Glutamatergic neuron (in vitro differentiated cells): ENCODE measurements around the gene NRL. TPM values are rescaled to one million over a fixed set of nuclear protein-coding genes. Genes with fewer than 3 reads are reported as not detected.
"Not testable (repeated sequence)": the region's sequence is repeated elsewhere in the genome, so short reads cannot be mapped to it uniquely, and the experiment has no call there.

Experiments
- DNase-seq: peaks from one replicate; pipeline ENCODE4 v3.0.0; 2022
- H3K27ac Mint-ChIP-seq: one replicate; pipeline ENCODE4 v1.8.0; 2020; ENCODE audit warnings: mild to moderate bottlenecking, mixed read lengths, inconsistent platforms; ENCODE audit not compliant: unreplicated experiment
- H3K27me3 Mint-ChIP-seq: one replicate; pipeline ENCODE4 v1.8.0; 2020; ENCODE audit warnings: mild to moderate bottlenecking, moderate library complexity, mixed read lengths, inconsistent platforms; ENCODE audit not compliant: unreplicated experiment
- H3K36me3 Mint-ChIP-seq: one replicate; pipeline ENCODE4 v1.8.0; 2020; ENCODE audit warnings: mild to moderate bottlenecking, mixed read lengths, inconsistent platforms; ENCODE audit not compliant: unreplicated experiment
- H3K4me1 Mint-ChIP-seq: one replicate; pipeline ENCODE4 v1.8.0; 2020; ENCODE audit warnings: mild to moderate bottlenecking, low read depth, mixed read lengths, inconsistent platforms; ENCODE audit not compliant: unreplicated experiment
- H3K4me3 Mint-ChIP-seq: one replicate; pipeline ENCODE4 v1.8.0; 2020; ENCODE audit warnings: mild to moderate bottlenecking, mixed read lengths, inconsistent platforms; ENCODE audit not compliant: unreplicated experiment
- H3K9me3 Mint-ChIP-seq: one replicate; pipeline ENCODE4 v1.8.0; 2020; ENCODE audit warnings: mild to moderate bottlenecking, moderate library complexity, mixed read lengths, inconsistent platforms; ENCODE audit not compliant: unreplicated experiment
- CTCF ChIP-seq: fragments of 200-600 bp; sonication (generic); IDR thresholded peaks from one replicate; pipeline ENCODE4 v1.5.0; 2021; ENCODE audit not compliant: partially characterized antibody, unreplicated experiment
- total RNA-seq: library from RNA; stranded (reverse); fragmentation: NEBNext Ultra II Directional; extraction: Animal tissue kit (Norgen Biotek cat#: 25700); gene quantifications from one replicate; pipeline ENCODE4 v1.2.1, GENCODE V29; 2021; ENCODE audit not compliant: unreplicated experiment

NRL gene
- total RNA-seq, 1 donor from 2014 or later: 3.7 TPM

DNA sequence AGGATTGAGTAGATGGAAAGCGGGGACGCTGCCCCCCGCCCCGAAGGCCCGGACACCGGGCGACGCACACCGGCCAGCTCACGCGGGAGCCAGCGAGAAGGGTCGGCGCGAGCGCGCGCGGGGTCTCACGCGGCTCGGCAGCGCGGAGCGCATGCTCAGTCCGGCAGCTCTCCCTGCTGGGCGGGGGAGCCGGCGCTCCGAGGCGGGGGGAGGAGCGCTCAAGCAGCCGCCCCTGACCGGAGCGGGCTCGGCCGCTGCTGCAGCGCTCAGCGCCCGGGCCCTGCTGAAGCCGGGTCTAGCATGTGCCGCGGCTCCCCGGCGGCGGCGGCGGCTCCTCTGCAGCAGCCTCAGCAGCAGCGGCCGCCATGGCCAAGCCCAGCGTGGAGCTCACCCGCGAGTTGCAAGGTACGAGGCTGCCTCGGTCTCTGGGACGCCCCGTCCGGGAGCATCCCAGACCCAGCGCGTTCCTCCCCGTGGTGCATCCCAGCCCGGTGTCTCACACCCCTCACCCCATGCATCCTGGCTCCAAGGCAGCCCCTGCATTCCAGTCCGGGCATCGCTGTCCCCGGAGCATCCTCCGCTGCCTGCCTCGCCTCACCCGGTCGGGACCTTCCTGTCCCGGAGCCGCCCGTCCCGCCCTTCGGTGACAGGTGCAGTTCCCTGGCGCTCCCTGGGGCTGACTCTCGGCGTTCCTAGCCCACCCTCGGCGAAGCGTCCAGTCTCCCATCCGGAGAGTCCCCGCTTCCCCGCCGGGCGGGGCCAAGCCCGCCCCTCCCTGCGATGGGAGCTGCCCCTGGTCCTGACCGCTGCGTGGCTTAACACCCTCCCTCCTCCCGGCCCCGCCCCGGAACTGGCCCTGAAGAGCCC, 62.7 kb downstream of the NRL start, which contains the start of gene CARMIL3:
CARMIL3 (plus strand) TSS at position 221 of the 867 bp plus-strand sequence; CDS start at position 366, 145 bp downstream.
- peak; percentile 81 for DNase-seq
- H3K4me1 Mint-ChIP-seq: peaks cover 14% of the 10 kb centered on the region
- H3K9me3 Mint-ChIP-seq: peaks cover 25% of the 10 kb centered on the region
- peak within 1 kb of the TSS; percentile 96 for H3K27ac Mint-ChIP-seq
- no peaks in the 10 kb centered on the region for H3K36me3 Mint-ChIP-seq
- peaks cover 16% of the 10 kb centered on the region for H3K27me3 Mint-ChIP-seq
- H3K4me3 Mint-ChIP-seq: peak within 1 kb of the TSS; percentile 98
- TF ChIP-seq CTCF: no peak

- H3K36me3 Mint-ChIP-seq: no peaks in the 10 kb centered on the region
- peaks cover 22% of the 10 kb centered on the region for H3K9me3 Mint-ChIP-seq
- peaks cover 12% of the 10 kb centered on the region for H3K27me3 Mint-ChIP-seq
- H3K4me3 Mint-ChIP-seq: peak overlapping the region; percentile 98
- peaks cover 14% of the 10 kb centered on the region for H3K4me1 Mint-ChIP-seq
- peak overlapping the region; percentile 96 for H3K27ac Mint-ChIP-seq
- no peak for DNase-seq
- TF ChIP-seq CTCF: no peak
Measured at GRCh38 chr14:24051176-24051788, 63.5 kb downstream of the NRL start.

GRCh38 chr14:24050753-24051152, 64.0 kb downstream of the NRL start:
- Mint-ChIP-seq H3K27me3 (peaks cover 12% of the 10 kb centered on the region), H3K4me1 (peaks cover 14% of the 10 kb centered on the region), H3K4me3 (peak overlapping the region; percentile 98), H3K27ac (peak overlapping the region; percentile 96), H3K9me3 (peaks cover 23% of the 10 kb centered on the region)
- not testable (repeated sequence) for H3K36me3 Mint-ChIP-seq, DNase-seq

GRCh38 chr14:24049002-24049401, 65.7 kb downstream of the NRL start:
- not testable (repeated sequence) for H3K4me3 Mint-ChIP-seq

DNA sequence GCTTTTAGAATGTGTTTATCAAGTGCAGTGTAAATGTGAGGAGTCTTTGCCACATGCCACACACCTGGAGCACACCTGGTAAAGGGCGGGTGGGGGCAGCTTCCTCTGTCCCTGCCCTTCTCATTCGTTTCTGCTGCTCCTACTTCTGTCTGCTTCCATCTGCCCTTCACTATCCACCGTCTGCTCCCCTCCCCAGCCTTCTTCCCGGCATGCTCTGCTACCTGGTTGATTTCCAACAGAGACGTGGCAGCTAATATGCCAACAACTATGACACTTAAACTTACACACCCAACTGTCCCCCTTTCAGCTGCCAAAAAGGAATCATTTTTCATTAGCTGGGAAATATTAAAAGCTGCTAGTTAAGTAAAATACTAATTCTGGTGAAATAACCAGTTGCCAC, 72.0 kb downstream of the NRL start:
- peaks cover 5% of the 10 kb centered on the region for H3K27me3 Mint-ChIP-seq
- H3K4me3 Mint-ChIP-seq: peak overlapping the region; percentile 67
- H3K27ac Mint-ChIP-seq: peak overlapping the region; percentile 16

More at GRCh38 chr14:24049002-24049401, 65.7 kb downstream of the NRL start:
- not testable (repeated sequence) for H3K36me3 Mint-ChIP-seq, DNase-seq
- Mint-ChIP-seq H3K27me3 (peaks cover 12% of the 10 kb centered on the region), H3K4me1 (peaks cover 14% of the 10 kb centered on the region), H3K27ac (peak overlapping the region; percentile 30), H3K9me3 (peaks cover 20% of the 10 kb centered on the region)

More for the DNA sequence above, 72.0 kb downstream of the NRL start:
- Mint-ChIP-seq H3K9me3 (peaks cover 2% of the 10 kb centered on the region), H3K36me3 (no peaks in the 10 kb centered on the region), H3K4me1 (peaks cover 4% of the 10 kb centered on the region)
- no peak for DNase-seq
- no peak for TF ChIP-seq CTCF
